ENCODE results near the gene TNFRSF1A. TPM values are rescaled to one million over a fixed set of nuclear protein-coding genes. Genes with fewer than 3 reads are reported as not detected.

TNFRSF1A gene
- total RNA-seq, 1 experiment from 2014 or later: 125 TPM

Other genes starting within 250 kb of the TNFRSF1A start
- 0.06 TPM in 1 of 2 replicates, not detected in the other for gene VWF, start 217.4 kb downstream of the TNFRSF1A start, total RNA-seq (2014; rRNA removed; shearing (Covaris generic))
- 83.5 and 95.3 TPM in 2 replicates for gene CD9, start 141.7 kb downstream of the TNFRSF1A start, total RNA-seq (2014; rRNA removed; shearing (Covaris generic))
- 0.15 TPM in 1 of 2 replicates, not detected in the other for gene PLEKHG6, start 31.4 kb downstream of the TNFRSF1A start, total RNA-seq (2014; rRNA removed; shearing (Covaris generic))
- gene SCNN1A, start 33.5 kb upstream of the TNFRSF1A start, total RNA-seq (2014; rRNA removed; shearing (Covaris generic)): 0.23 TPM in 1 of 2 replicates, not detected in the other
- gene LTBR, start 42.1 kb upstream of the TNFRSF1A start, total RNA-seq (2014; rRNA removed; shearing (Covaris generic)): 29.8 and 49.0 TPM in 2 replicates
- not detected in 2 replicates for gene CD27, start 102.9 kb upstream of the TNFRSF1A start, total RNA-seq (2014; rRNA removed; shearing (Covaris generic))
- gene TAPBPL, start 110.0 kb upstream of the TNFRSF1A start, total RNA-seq (2014; rRNA removed; shearing (Covaris generic)): 4.0 and 10.9 TPM in 2 replicates
- gene VAMP1, start 128.6 kb upstream of the TNFRSF1A start, total RNA-seq (2014; rRNA removed; shearing (Covaris generic)): 0.74 and 1.2 TPM in 2 replicates
- 250 and 327 TPM in 2 replicates for gene MRPL51, start 151.2 kb upstream of the TNFRSF1A start, total RNA-seq (2014; rRNA removed; shearing (Covaris generic))
- 95.2 and 117 TPM in 2 replicates for gene NCAPD2, start 152.0 kb upstream of the TNFRSF1A start, total RNA-seq (2014; rRNA removed; shearing (Covaris generic))
- gene GAPDH, start 192.4 kb upstream of the TNFRSF1A start, total RNA-seq (2014; rRNA removed; shearing (Covaris generic)): 5,302 and 5,697 TPM in 2 replicates
- 5.9 and 11.8 TPM in 2 replicates for gene IFFO1, start 214.0 kb upstream of the TNFRSF1A start, total RNA-seq (2014; rRNA removed; shearing (Covaris generic))
- 111 and 129 TPM in 2 replicates for gene NOP2, start 226.2 kb upstream of the TNFRSF1A start, total RNA-seq (2014; rRNA removed; shearing (Covaris generic))

All from Daoy (cell line).